Choroid plexus epithelial cell (primary cell): Measurements from ENCODE around the gene SHMT2.

Experiments used
- DNase-seq: peaks from one replicate; pipeline ENCODE4 v3.0.0-alpha.2; 2010; ENCODE audit warnings: low read depth
- H3K4me3 ChIP-seq: 2 replicates; pipeline ENCODE4 v1.5.1; 2011; ENCODE audit warnings: low read depth, mild to moderate bottlenecking, control low read depth, low read length, moderate library complexity
- TF ChIP-seq, protein P1 (sequence below): conservative IDR thresholded peaks from 2 replicates; pipeline ENCODE4 v1.5.1; 2011; ENCODE audit warnings: low read depth, mild to moderate bottlenecking, control low read depth, inconsistent platforms, low read length, moderate library complexity

The SHMT2 gene

DNA sequence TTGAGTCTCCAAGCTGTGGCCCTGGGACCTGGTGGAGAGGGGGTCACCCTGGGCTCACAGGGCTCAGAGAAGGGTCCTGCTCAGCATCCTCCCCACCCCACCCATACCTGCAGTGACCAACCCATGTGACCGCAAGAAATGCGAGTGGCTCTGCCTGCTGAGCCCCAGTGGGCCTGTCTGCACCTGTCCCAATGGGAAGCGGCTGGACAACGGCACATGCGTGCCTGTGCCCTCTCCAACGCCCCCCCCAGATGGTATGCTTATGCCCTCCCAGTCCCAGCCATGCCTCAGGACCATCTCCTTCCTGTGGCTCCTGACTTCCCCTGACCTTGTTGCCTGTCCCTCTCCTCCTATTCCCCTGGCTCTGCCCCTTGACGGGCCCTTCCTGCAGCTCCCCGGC, 19.6 kb upstream of the SHMT2 start:
- TF ChIP-seq, protein P1, sequence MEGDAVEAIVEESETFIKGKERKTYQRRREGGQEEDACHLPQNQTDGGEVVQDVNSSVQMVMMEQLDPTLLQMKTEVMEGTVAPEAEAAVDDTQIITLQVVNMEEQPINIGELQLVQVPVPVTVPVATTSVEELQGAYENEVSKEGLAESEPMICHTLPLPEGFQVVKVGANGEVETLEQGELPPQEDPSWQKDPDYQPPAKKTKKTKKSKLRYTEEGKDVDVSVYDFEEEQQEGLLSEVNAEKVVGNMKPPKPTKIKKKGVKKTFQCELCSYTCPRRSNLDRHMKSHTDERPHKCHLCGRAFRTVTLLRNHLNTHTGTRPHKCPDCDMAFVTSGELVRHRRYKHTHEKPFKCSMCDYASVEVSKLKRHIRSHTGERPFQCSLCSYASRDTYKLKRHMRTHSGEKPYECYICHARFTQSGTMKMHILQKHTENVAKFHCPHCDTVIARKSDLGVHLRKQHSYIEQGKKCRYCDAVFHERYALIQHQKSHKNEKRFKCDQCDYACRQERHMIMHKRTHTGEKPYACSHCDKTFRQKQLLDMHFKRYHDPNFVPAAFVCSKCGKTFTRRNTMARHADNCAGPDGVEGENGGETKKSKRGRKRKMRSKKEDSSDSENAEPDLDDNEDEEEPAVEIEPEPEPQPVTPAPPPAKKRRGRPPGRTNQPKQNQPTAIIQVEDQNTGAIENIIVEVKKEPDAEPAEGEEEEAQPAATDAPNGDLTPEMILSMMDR: no peak
- no peak for DNase-seq
- H3K4me3 ChIP-seq: no peak overlapping the region

DNA sequence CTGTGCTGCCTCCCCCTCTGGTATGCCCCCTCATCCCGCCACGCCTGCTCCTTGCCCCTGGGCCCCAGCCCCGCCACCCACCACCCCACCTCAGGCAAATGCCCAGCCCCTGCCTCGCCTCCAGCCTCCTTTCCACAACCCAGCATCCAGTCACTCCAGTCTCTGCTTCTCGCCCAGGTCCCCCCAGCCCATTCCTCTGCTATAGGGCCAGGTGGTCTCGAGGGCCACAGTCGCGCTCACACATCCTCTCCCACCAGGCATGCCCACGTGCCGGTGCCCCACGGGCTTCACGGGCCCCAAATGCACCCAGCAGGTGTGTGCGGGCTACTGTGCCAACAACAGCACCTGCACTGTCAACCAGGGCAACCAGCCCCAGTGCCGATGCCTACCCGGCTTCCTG, 19.1 kb upstream of the SHMT2 start:
- TF ChIP-seq, protein P1: no peak
- H3K4me3 ChIP-seq: no peak overlapping the region
- no peak for DNase-seq

DNA sequence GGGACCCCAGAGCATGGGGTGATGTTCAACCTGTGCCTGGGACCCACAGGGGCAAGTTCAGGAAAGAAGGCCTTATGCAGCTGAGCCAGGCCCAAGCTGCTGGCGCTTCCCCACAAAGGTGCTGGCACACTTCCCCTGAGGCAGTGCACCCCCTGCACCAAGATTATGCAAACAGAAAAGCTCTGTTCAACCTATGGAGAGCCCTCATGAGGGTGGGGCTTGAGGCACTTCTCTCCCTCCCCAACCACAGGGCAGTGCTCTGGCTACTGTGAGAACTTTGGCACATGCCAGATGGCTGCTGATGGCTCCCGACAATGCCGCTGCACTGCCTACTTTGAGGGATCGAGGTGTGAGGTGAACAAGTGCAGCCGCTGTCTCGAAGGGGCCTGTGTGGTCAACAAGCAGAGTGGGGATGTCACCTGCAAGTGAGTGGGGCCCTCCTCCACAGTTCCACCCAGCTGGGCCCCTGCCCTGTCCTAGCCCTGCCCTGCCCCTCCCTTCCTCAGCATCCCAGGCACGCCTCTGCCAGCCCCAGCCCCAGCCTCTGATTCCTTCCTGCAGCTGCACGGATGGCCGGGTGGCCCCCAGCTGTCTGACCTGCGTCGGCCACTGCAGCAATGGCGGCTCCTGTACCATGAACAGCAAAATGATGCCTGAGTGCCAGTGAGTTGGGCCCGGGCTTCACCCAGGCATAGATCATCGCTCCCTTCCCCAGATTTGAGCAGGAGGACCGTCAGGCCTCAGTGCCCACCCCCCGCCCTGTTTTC, 18.4 kb upstream of the SHMT2 start:
- H3K4me3 ChIP-seq: no peak overlapping the region
- TF ChIP-seq, protein P1: no peak
- no peak for DNase-seq

DNA sequence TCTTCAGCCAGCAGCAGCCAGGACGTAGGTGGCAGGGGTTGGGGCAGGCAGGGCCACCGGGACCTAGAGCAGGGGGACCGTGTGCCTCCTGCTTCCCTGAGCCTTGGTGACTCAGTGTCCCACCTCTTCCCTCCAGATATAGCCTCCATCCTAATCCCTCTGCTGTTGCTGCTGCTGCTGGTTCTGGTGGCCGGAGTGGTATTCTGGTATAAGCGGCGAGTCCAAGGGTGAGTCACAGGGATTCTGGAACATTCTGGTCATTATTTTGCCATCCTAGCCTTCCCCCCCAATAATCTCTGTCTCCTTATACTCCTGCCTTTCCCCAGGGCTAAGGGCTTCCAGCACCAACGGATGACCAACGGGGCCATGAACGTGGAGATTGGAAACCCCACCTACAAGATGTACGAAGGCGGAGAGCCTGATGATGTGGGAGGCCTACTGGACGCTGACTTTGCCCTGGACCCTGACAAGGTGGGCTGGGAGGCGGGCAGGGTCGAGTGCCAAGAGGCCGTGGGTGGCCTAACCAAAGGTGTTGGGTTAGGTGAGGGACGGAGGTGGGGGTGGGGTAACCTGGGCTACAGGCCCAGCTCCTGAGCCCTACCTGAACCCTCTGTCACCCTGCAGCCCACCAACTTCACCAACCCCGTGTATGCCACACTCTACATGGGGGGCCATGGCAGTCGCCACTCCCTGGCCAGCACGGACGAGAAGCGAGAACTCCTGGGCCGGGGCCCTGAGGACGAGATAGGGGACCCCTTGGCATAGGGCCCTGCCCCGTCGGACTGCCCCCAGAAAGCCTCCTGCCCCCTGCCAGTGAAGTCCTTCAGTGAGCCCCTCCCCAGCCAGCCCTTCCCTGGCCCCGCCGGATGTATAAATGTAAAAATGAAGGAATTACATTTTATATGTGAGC, 17.5 kb upstream of the SHMT2 start:
- DNase-seq: no peak
- TF ChIP-seq, protein P1: peak; percentile 3

DNA sequence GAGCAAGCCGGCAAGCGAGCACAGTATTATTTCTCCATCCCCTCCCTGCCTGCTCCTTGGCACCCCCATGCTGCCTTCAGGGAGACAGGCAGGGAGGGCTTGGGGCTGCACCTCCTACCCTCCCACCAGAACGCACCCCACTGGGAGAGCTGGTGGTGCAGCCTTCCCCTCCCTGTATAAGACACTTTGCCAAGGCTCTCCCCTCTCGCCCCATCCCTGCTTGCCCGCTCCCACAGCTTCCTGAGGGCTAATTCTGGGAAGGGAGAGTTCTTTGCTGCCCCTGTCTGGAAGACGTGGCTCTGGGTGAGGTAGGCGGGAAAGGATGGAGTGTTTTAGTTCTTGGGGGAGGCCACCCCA, 16.8 kb upstream of the SHMT2 start:
- TF ChIP-seq, protein P1: no peak
- H3K4me3 ChIP-seq: no peak overlapping the region
- DNase-seq: no peak

More for the DNA sequence above, 17.5 kb upstream of the SHMT2 start:
- H3K4me3 ChIP-seq: no peak overlapping the region

DNA sequence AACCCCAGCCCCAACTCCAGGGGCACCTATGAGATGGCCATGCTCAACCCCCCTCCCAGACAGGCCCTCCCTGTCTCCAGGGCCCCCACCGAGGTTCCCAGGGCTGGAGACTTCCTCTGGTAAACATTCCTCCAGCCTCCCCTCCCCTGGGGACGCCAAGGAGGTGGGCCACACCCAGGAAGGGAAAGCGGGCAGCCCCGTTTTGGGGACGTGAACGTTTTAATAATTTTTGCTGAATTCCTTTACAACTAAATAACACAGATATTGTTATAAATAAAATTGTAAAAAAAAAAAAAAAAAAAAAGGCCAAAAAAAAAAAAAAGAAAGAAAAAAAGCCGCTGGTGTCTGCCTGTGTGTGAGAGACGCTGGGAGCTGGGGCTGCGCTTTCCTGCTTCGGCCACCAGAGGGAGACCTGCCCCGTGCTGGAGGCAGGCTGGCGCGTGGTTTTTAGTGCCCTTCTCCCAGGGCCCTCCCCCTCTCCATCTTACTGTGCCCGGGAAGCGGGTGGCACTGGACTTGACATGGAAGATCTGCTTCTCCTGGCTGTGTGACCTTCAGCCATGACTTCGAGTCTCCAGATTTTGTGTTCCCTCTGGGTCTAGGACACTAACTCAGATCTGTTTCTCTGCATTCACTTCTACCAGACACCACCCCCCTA, 16.3 kb upstream of the SHMT2 start:
- TF ChIP-seq, protein P1: peak; percentile 92
- no peak overlapping the region for H3K4me3 ChIP-seq
- peak; percentile 88 for DNase-seq
